SK-N-SH treated with all-trans-retinoic acid at 6 μM for 48 hours (cell line): ENCODE measurements around the gene PNPLA7.

Experiments used
- ATAC-seq: fragments of 200-7000 bp; cut with Tn5 transposase; 3 replicates; pipeline ENCODE4 v1.9.1; 2020; ENCODE audit warnings: mild to moderate bottlenecking, moderate library complexity
- ARNTL ChIP-seq: fragments of 450-650 bp; formaldehyde crosslinking; IDR thresholded peaks from 2 replicates; pipeline ENCODE4 v1.5.0; 2020; ENCODE audit warnings: low read depth, mild to moderate bottlenecking, moderate library complexity, borderline replicate concordance
- BACH2 ChIP-seq: fragments of 250-450 bp; sonication (Bioruptor Pico); IDR thresholded peaks from 2 replicates; pipeline ENCODE4 v1.9.0; 2021; ENCODE audit warnings: mild to moderate bottlenecking, borderline replicate concordance
- CREB5 ChIP-seq: fragments of 250-450 bp; sonication (Bioruptor Pico); IDR thresholded peaks from 2 replicates; pipeline ENCODE4 v1.5.1; 2020; ENCODE audit warnings: low read depth, mild to moderate bottlenecking, moderate library complexity
- CSDC2 ChIP-seq: fragments of 250-450 bp; sonication (Bioruptor Pico); IDR thresholded peaks from 2 replicates; pipeline ENCODE4 v1.5.0; 2020; ENCODE audit warnings: mild to moderate bottlenecking, moderate library complexity
- CSRNP3 ChIP-seq: fragments of 250-450 bp; sonication (Bioruptor Pico); IDR thresholded peaks from 2 replicates; pipeline ENCODE4 v1.5.1; 2021; ENCODE audit warnings: mild to moderate bottlenecking, moderate library complexity
- ESRRG ChIP-seq: fragments of 250-450 bp; sonication (Bioruptor Pico); IDR thresholded peaks from 2 replicates; pipeline ENCODE4 v1.6.1; 2021; ENCODE audit warnings: mild to moderate bottlenecking
- ISL1 ChIP-seq: fragments of 250-450 bp; sonication (Bioruptor Pico); IDR thresholded peaks from 2 replicates; pipeline ENCODE4 v2.1.2; 2022; ENCODE audit warnings: mild to moderate bottlenecking, moderate library complexity
- PATZ1 ChIP-seq: fragments of 250-450 bp; sonication (Bioruptor Pico); IDR thresholded peaks from 2 replicates; pipeline ENCODE4 v1.8.0; 2020; ENCODE audit warnings: mild to moderate bottlenecking, moderate library complexity, borderline replicate concordance
- PPARA ChIP-seq: fragments of 250-450 bp; sonication (Bioruptor Pico); IDR thresholded peaks from 2 replicates; pipeline ENCODE4 v1.5.0; 2020; ENCODE audit warnings: mild to moderate bottlenecking, borderline replicate concordance
- RARB ChIP-seq: fragments of 250-450 bp; sonication (Bioruptor Pico); IDR thresholded peaks from 2 replicates; pipeline ENCODE4 v1.8.0; 2021; ENCODE audit warnings: mild to moderate bottlenecking, moderate library complexity
- SNAI2 ChIP-seq: fragments of 250-450 bp; sonication (Bioruptor Pico); IDR thresholded peaks from 2 replicates; pipeline ENCODE4 v1.5.0; 2020; ENCODE audit warnings: mild to moderate bottlenecking, moderate library complexity
- TCF4 ChIP-seq: fragments of 250-450 bp; sonication (Bioruptor Pico); IDR thresholded peaks from 2 replicates; pipeline ENCODE4 v1.8.0; 2021; ENCODE audit warnings: mild to moderate bottlenecking, moderate library complexity, borderline replicate concordance
- TOX ChIP-seq: fragments of 250-450 bp; sonication (Bioruptor Pico); IDR thresholded peaks from 2 replicates; pipeline ENCODE4 v1.8.0; 2021; ENCODE audit warnings: mild to moderate bottlenecking, moderate library complexity, borderline replicate concordance
- TSHZ2 ChIP-seq: fragments of 250-450 bp; sonication (Bioruptor Pico); IDR thresholded peaks from 2 replicates; pipeline ENCODE4 v1.5.0; 2020; ENCODE audit warnings: mild to moderate bottlenecking, moderate library complexity
- ZC3H10 ChIP-seq: fragments of 250-450 bp; sonication (Bioruptor Pico); IDR thresholded peaks from 2 replicates; pipeline ENCODE4 v1.5.1; 2021; ENCODE audit warnings: mild to moderate bottlenecking, moderate library complexity
- ZFP3 ChIP-seq: fragments of 250-450 bp; sonication (Bioruptor Pico); IDR thresholded peaks from 2 replicates; pipeline ENCODE4 v1.5.0; 2020; ENCODE audit warnings: mild to moderate bottlenecking, moderate library complexity
- ZFP30 ChIP-seq: fragments of 450-650 bp; formaldehyde crosslinking; IDR thresholded peaks from 2 replicates; pipeline ENCODE4 v1.5.0; 2022; ENCODE audit warnings: mild to moderate bottlenecking, moderate library complexity
- ZNF565 ChIP-seq: fragments of 450-650 bp; formaldehyde crosslinking; conservative IDR thresholded peaks from 2 replicates; pipeline ENCODE4 v1.5.0; 2020; ENCODE audit warnings: low read depth, mild to moderate bottlenecking, moderate library complexity
- ZNF70 ChIP-seq: fragments of 450-650 bp; formaldehyde crosslinking; IDR thresholded peaks from 2 replicates; pipeline ENCODE4 v1.5.0; 2020; ENCODE audit warnings: mild to moderate bottlenecking, moderate library complexity
- ZNF8 ChIP-seq: fragments of 450-650 bp; formaldehyde crosslinking; IDR thresholded peaks from 2 replicates; pipeline ENCODE4 v1.5.0; 2020; ENCODE audit warnings: mild to moderate bottlenecking, moderate library complexity

The PNPLA7 gene

GRCh38 chr9:137456061-137456863, 93.9 kb downstream of the PNPLA7 start (continued):
- TF ChIP-seq TSHZ2 (CRISPR knock-in tag) = no peak
- TF ChIP-seq SNAI2 = no peak
- no peak for TF ChIP-seq PPARA (CRISPR knock-in tag)
- TF ChIP-seq CREB5 (CRISPR knock-in tag) = no peak
- TF ChIP-seq ZC3H10 (CRISPR knock-in tag) = no peak
- TF ChIP-seq CSDC2 (CRISPR knock-in tag) = no peak
- TF ChIP-seq TCF4 (CRISPR knock-in tag) = no peak
- no peak for TF ChIP-seq RARB (CRISPR knock-in tag)
- no peak for TF ChIP-seq ISL1

GRCh38 chr9:137455359-137455991, 94.7 kb downstream of the PNPLA7 start:
- no peak for TF ChIP-seq SNAI2
- TF ChIP-seq PPARA (CRISPR knock-in tag) = no peak
- no peak for TF ChIP-seq ZFP30 (CRISPR knock-in tag)
- no peak for TF ChIP-seq ZNF565 (CRISPR knock-in tag)
- TF ChIP-seq ARNTL (CRISPR knock-in tag) = no peak
- no peak for TF ChIP-seq ESRRG (CRISPR knock-in tag)
- no peak for TF ChIP-seq TOX
- no peak for TF ChIP-seq TSHZ2 (CRISPR knock-in tag)
- no peak for TF ChIP-seq ISL1
- no peak for TF ChIP-seq PATZ1 (CRISPR knock-in tag)
- no peak for TF ChIP-seq ZNF8 (CRISPR knock-in tag)
- TF ChIP-seq ZNF70 (CRISPR knock-in tag) = no peak
- ATAC-seq = no peak

- no peak; the same call in 2 of the 3 replicates for ATAC-seq
- TF ChIP-seq ARNTL (CRISPR knock-in tag) (no peak), PATZ1 (CRISPR knock-in tag) (no peak), ZNF565 (CRISPR knock-in tag) (no peak), TOX (no peak), ESRRG (CRISPR knock-in tag) (no peak), BACH2 (CRISPR knock-in tag) (no peak), ZFP30 (CRISPR knock-in tag) (no peak), CSRNP3 (no peak), ZFP3 (no peak), ISL1 (no peak)
Measured at GRCh38 chr9:137454597-137455358, 95.4 kb downstream of the PNPLA7 start.
